ENCODE results near the gene ZNF236. TPM values are rescaled to one million over a fixed set of nuclear protein-coding genes. Genes with fewer than 3 reads are reported as not detected.
"Not testable (repeated sequence)": the region's sequence is repeated elsewhere in the genome, so short reads cannot be mapped to it uniquely, and the experiment has no call there.

ZNF236 gene
- total RNA-seq, result 10 to 100 TPM; 14.4 to 15.6 TPM

- POLR2A ChIA-PET, result interaction anchor here (0.7 to 1.2 kb wide), 5 partner anchors 21 to 247 kb away, joined by 3 to 4 read pairs (median 3); no protein-coding TSS in a partner anchor
- DNase-seq, result peak; percentile 72
- CTCF ChIA-PET, result no interaction called here
- H3K27me3 Mint-ChIP-seq, result no peaks in the 10 kb centered on the region
- H3K4me3 Mint-ChIP-seq, result peak within 1 kb of the TSS; percentile 89
- H3K9me3 Mint-ChIP-seq, result no peaks in the 10 kb centered on the region
- intact Hi-C loops (cut with micrococcal nuclease), result loop anchor here (1.0 to 10.0 kb wide), 5 partner anchors 37 to 329 kb away; no protein-coding TSS in a partner anchor
- H3K4me1 Mint-ChIP-seq (ENCODE audit: low read depth), result peaks cover 50% of the 10 kb centered on the region
- H3K36me3 Mint-ChIP-seq, result peaks cover 8% of the 10 kb centered on the region
- H3K27ac Mint-ChIP-seq, result peak within 1 kb of the TSS; percentile 87
These were observed at the start of gene ZNF236 for GRCh38 chr18:76822506-76823160. Gene ZNF236, plus strand, starts transcription at chr18:76822557. Its CDS starts 51 bp downstream, at chr18:76822608.

GRCh38 chr18:76772665-76773064 lies 49.7 kb upstream of the ZNF236 start:
- no peak overlapping the region for H3K27ac Mint-ChIP-seq
- peaks cover 12% of the 10 kb centered on the region for H3K9me3 Mint-ChIP-seq
- intact Hi-C loops (cut with micrococcal nuclease), result no loop called here
- H3K4me3 Mint-ChIP-seq, result no peak overlapping the region
- ChIA-PET POLR2A (no interaction called here), CTCF (no interaction called here)
- H3K36me3 Mint-ChIP-seq, result peaks cover 5% of the 10 kb centered on the region
- no peaks in the 10 kb centered on the region for H3K4me1 Mint-ChIP-seq (ENCODE audit: low read depth)
- DNase-seq, result no peak
- peaks cover 15% of the 10 kb centered on the region for H3K27me3 Mint-ChIP-seq

GRCh38 chr18:76777036-76777435 lies 45.3 kb upstream of the ZNF236 start:
- DNase-seq; H3K9me3 Mint-ChIP-seq; H3K36me3 Mint-ChIP-seq; CTCF ChIA-PET; H3K27me3 Mint-ChIP-seq; H3K4me3 Mint-ChIP-seq; POLR2A ChIA-PET; intact Hi-C loops (cut with micrococcal nuclease); H3K4me1 Mint-ChIP-seq (ENCODE audit: low read depth); H3K27ac Mint-ChIP-seq: not testable (repeated sequence)

GRCh38 chr18:76783786-76784484 lies 38.4 kb upstream of the ZNF236 start:
- H3K27me3 Mint-ChIP-seq, result peaks cover 12% of the 10 kb centered on the region
- H3K27ac Mint-ChIP-seq, result no peak overlapping the region
- peaks cover 2% of the 10 kb centered on the region for H3K9me3 Mint-ChIP-seq
- ChIA-PET POLR2A (no interaction called here), CTCF (no interaction called here)
- H3K4me3 Mint-ChIP-seq, result no peak overlapping the region
- peaks cover 5% of the 10 kb centered on the region for H3K4me1 Mint-ChIP-seq (ENCODE audit: low read depth)
- intact Hi-C loops (cut with micrococcal nuclease), result loop anchor here (2.0 kb wide), 1 partner anchor 61 kb away; no protein-coding TSS in a partner anchor
- DNase-seq, result no peak
- no peaks in the 10 kb centered on the region for H3K36me3 Mint-ChIP-seq

- DNase-seq, result no peak
- Mint-ChIP-seq H3K9me3 (peaks cover 7% of the 10 kb centered on the region), H3K36me3 (no peaks in the 10 kb centered on the region), H3K4me1 (ENCODE audit: low read depth) (peaks cover 5% of the 10 kb centered on the region), H3K27ac (no peak overlapping the region), H3K27me3 (peaks cover 12% of the 10 kb centered on the region), H3K4me3 (no peak overlapping the region)
- CTCF ChIA-PET, result interaction anchor here (3.9 kb wide), 1 partner anchor 17 kb away, joined by 23 read pairs; no protein-coding TSS in a partner anchor
- intact Hi-C loops (cut with micrococcal nuclease), result no loop called here
- POLR2A ChIA-PET, result no interaction called here
These were observed 36.5 kb upstream of the ZNF236 start for GRCh38 chr18:76785872-76786271.

- intact Hi-C loops (cut with micrococcal nuclease), result no loop called here
These were observed 33.6 kb upstream of the ZNF236 start for GRCh38 chr18:76788571-76789317.

GRCh38 chr18:76791106-76791505 lies 31.3 kb upstream of the ZNF236 start:
- ChIA-PET POLR2A (no interaction called here), CTCF (interaction anchor here (5.5 kb wide), 1 partner anchor 12 kb away, joined by 28 read pairs; no protein-coding TSS in a partner anchor)
- Mint-ChIP-seq H3K9me3 (peaks cover 16% of the 10 kb centered on the region), H3K27me3 (peaks cover 12% of the 10 kb centered on the region), H3K4me1 (ENCODE audit: low read depth) (peaks cover 6% of the 10 kb centered on the region), H3K36me3 (no peaks in the 10 kb centered on the region), H3K4me3 (no peak overlapping the region), H3K27ac (no peak overlapping the region)
- DNase-seq, result no peak
- intact Hi-C loops (cut with micrococcal nuclease), result no loop called here

More at GRCh38 chr18:76788571-76789317, 33.6 kb upstream of the ZNF236 start:
- H3K4me3 Mint-ChIP-seq, result no peak overlapping the region
- no peaks in the 10 kb centered on the region for H3K36me3 Mint-ChIP-seq
- CTCF ChIA-PET, result interaction anchor here (1.2 to 3.9 kb wide), 2 partner anchors 14 to 211 kb away, joined by 3 to 23 read pairs; no protein-coding TSS in a partner anchor
- no peak for DNase-seq
- H3K4me1 Mint-ChIP-seq (ENCODE audit: low read depth), result peaks cover 5% of the 10 kb centered on the region
- POLR2A ChIA-PET, result interaction anchor here (1.4 kb wide), 1 partner anchor 14 kb away, joined by 5 read pairs; no protein-coding TSS in a partner anchor
- no peak overlapping the region for H3K27ac Mint-ChIP-seq
- H3K27me3 Mint-ChIP-seq, result peaks cover 12% of the 10 kb centered on the region
- H3K9me3 Mint-ChIP-seq, result peaks cover 16% of the 10 kb centered on the region

GRCh38 chr18:76791642-76792041 lies 30.7 kb upstream of the ZNF236 start:
- ChIA-PET POLR2A (no interaction called here), CTCF (interaction anchor here (5.5 kb wide), 1 partner anchor 11 kb away, joined by 28 read pairs; no protein-coding TSS in a partner anchor)
- DNase-seq, result no peak
- H3K27ac Mint-ChIP-seq, result no peak overlapping the region
- peaks cover 6% of the 10 kb centered on the region for H3K4me1 Mint-ChIP-seq (ENCODE audit: low read depth)
- no peak overlapping the region for H3K4me3 Mint-ChIP-seq
- intact Hi-C loops (cut with micrococcal nuclease), result no loop called here
- no peaks in the 10 kb centered on the region for H3K36me3 Mint-ChIP-seq
- peaks cover 11% of the 10 kb centered on the region for H3K27me3 Mint-ChIP-seq
- H3K9me3 Mint-ChIP-seq, result peaks cover 18% of the 10 kb centered on the region

GRCh38 chr18:76794326-76794725 lies 28.0 kb upstream of the ZNF236 start:
- no peak overlapping the region for H3K4me3 Mint-ChIP-seq
- no peak for DNase-seq
- CTCF ChIA-PET, result interaction anchor here (5.5 kb wide), 1 partner anchor 8 kb away, joined by 28 read pairs; no protein-coding TSS in a partner anchor
- H3K36me3 Mint-ChIP-seq, result no peaks in the 10 kb centered on the region
- intact Hi-C loops (cut with micrococcal nuclease), result no loop called here
- peaks cover 2% of the 10 kb centered on the region for H3K4me1 Mint-ChIP-seq (ENCODE audit: low read depth)
- peaks cover 11% of the 10 kb centered on the region for H3K27me3 Mint-ChIP-seq
- POLR2A ChIA-PET, result no interaction called here
- no peak overlapping the region for H3K27ac Mint-ChIP-seq
- H3K9me3 Mint-ChIP-seq, result peaks cover 19% of the 10 kb centered on the region

- H3K27me3 Mint-ChIP-seq, result peaks cover 10% of the 10 kb centered on the region
- no peaks in the 10 kb centered on the region for H3K36me3 Mint-ChIP-seq
- intact Hi-C loops (cut with micrococcal nuclease), result loop anchor here (1.0 to 10.0 kb wide), 8 partner anchors 19 to 900 kb away; partner anchors contain the start of gene ZNF516
- ChIA-PET CTCF (interaction anchor here (0.6 to 4.4 kb wide), 39 partner anchors 9 to 896 kb away, joined by 3 to 119 read pairs (median 5); no protein-coding TSS in a partner anchor), POLR2A (interaction anchor here (1.2 to 1.4 kb wide), 2 partner anchors 14 to 20 kb away, joined by 4 to 5 read pairs; partner anchors contain the start of gene ZNF236)
- peaks cover 11% of the 10 kb centered on the region for H3K4me1 Mint-ChIP-seq (ENCODE audit: low read depth)
- peaks cover 3% of the 10 kb centered on the region for H3K9me3 Mint-ChIP-seq
- H3K4me3 Mint-ChIP-seq, result no peak overlapping the region
- no peak overlapping the region for H3K27ac Mint-ChIP-seq
- DNase-seq, result peak; percentile 60
These were observed 20.5 kb upstream of the ZNF236 start for GRCh38 chr18:76801567-76802505.

GRCh38 chr18:76803413-76803812 lies 18.9 kb upstream of the ZNF236 start:
- no peak overlapping the region for H3K4me3 Mint-ChIP-seq
- intact Hi-C loops (cut with micrococcal nuclease), result loop anchor here (1.0 to 10.0 kb wide), 7 partner anchors 17 to 899 kb away; partner anchors contain the start of gene ZNF516
- peaks cover 11% of the 10 kb centered on the region for H3K4me1 Mint-ChIP-seq (ENCODE audit: low read depth)
- POLR2A ChIA-PET, result interaction anchor here (1.2 to 1.4 kb wide), 2 partner anchors 15 to 18 kb away, joined by 4 to 5 read pairs; no protein-coding TSS in a partner anchor
- no peak for DNase-seq
- H3K9me3 Mint-ChIP-seq, result no peaks in the 10 kb centered on the region
- CTCF ChIA-PET, result interaction anchor here (0.6 to 4.4 kb wide), 49 partner anchors 9 to 899 kb away, joined by 3 to 119 read pairs (median 5); no protein-coding TSS in a partner anchor
- H3K27ac Mint-ChIP-seq, result no peak overlapping the region
- peaks cover 7% of the 10 kb centered on the region for H3K27me3 Mint-ChIP-seq
- H3K36me3 Mint-ChIP-seq, result no peaks in the 10 kb centered on the region
